ENCODE results near the gene TBX18. TPM values are rescaled to one million over a fixed set of nuclear protein-coding genes. Genes with fewer than 3 reads are reported as not detected.

TBX18 gene
- total RNA-seq, 5 donors from 2014 or later (not counting 1 experiment from before 2014, with no cell fraction given) = not detected

- Histone ChIP-seq H3K27ac (ENCODE audit: low read length) (no peak overlapping the region), H3K9me3 (no peaks in the 10 kb centered on the region), H3K4me1 (ENCODE audit: control insufficient read depth in 1 of 2, extremely low read depth in 1 of 2, insufficient read depth in 2 of 2, low read length in 2 of 2) (no peaks in the 10 kb centered on the region), H3K4me3 (ENCODE audit: control insufficient read depth in 1 of 2, extremely low read depth in 1 of 2, low read length in 1 of 2) (no peak overlapping the region), H3K36me3 (ENCODE audit: control insufficient read depth in 2 of 2, extremely low read depth in 1 of 2, insufficient read depth in 1 of 2, low read length in 1 of 2) (no peaks in the 10 kb centered on the region), H3K27me3 (replicated peaks in 1 of 2; ENCODE audit: control insufficient read depth in 2 of 2, extremely low read depth in 1 of 2, insufficient read depth in 2 of 2, low read length in 1 of 2) (no peaks in the 10 kb centered on the region)
- H3K4me1 Mint-ChIP-seq = no peaks in the 10 kb centered on the region
- ChIA-PET POLR2A (no interaction called here), CTCF (no interaction called here)
- no peaks in the 10 kb centered on the region for H3K36me3 Mint-ChIP-seq
- no peak overlapping the region for H3K4me3 Mint-ChIP-seq
- DNase-seq = no peak
- WGBS (ENCODE audit: insufficient coverage) = 80% methylated on average over 3 of the region's 7 CpGs
- H3K27ac Mint-ChIP-seq = no peak overlapping the region
- ATAC-seq (replicated peaks in 1 of 4) = no peak
- H3K9me3 Mint-ChIP-seq = peaks cover 0 to 3% (median 3%) of the 10 kb centered on the region in 3 donors
- no peaks in the 10 kb centered on the region for H3K27me3 Mint-ChIP-seq
Measured at GRCh38 chr6:84688141-84688873, 76.1 kb downstream of the TBX18 start.

- Histone ChIP-seq H3K4me3 (ENCODE audit: control insufficient read depth in 1 of 2, extremely low read depth in 1 of 2, low read length in 1 of 2) (no peak overlapping the region), H3K27ac (ENCODE audit: low read length) (no peak overlapping the region), H3K27me3 (replicated peaks in 1 of 2; ENCODE audit: control insufficient read depth in 2 of 2, extremely low read depth in 1 of 2, insufficient read depth in 2 of 2, low read length in 1 of 2) (no peaks in the 10 kb centered on the region), H3K36me3 (ENCODE audit: control insufficient read depth in 2 of 2, extremely low read depth in 1 of 2, insufficient read depth in 1 of 2, low read length in 1 of 2) (no peaks in the 10 kb centered on the region), H3K9me3 (no peaks in the 10 kb centered on the region), H3K4me1 (ENCODE audit: control insufficient read depth in 1 of 2, extremely low read depth in 1 of 2, insufficient read depth in 2 of 2, low read length in 2 of 2) (no peaks in the 10 kb centered on the region)
- 100% methylated on average over 2 of the region's 7 CpGs for WGBS (ENCODE audit: insufficient coverage)
- ATAC-seq (replicated peaks in 1 of 4) = no peak
- Mint-ChIP-seq H3K9me3 (peaks cover 0 to 3% (median 3%) of the 10 kb centered on the region in 3 donors), H3K36me3 (no peaks in the 10 kb centered on the region), H3K4me3 (no peak overlapping the region), H3K27ac (no peak overlapping the region), H3K27me3 (no peaks in the 10 kb centered on the region), H3K4me1 (no peaks in the 10 kb centered on the region)
- CTCF ChIA-PET = no interaction called here
- DNase-seq = no peak
- POLR2A ChIA-PET = no interaction called here
Measured at GRCh38 chr6:84687431-84687830, 77.0 kb downstream of the TBX18 start.

GRCh38 chr6:84685983-84686584, 78.3 kb downstream of the TBX18 start:
- Mint-ChIP-seq H3K9me3 (peaks cover 0 to 3% (median 3%) of the 10 kb centered on the region in 3 donors), H3K27ac (no peak overlapping the region), H3K36me3 (no peaks in the 10 kb centered on the region), H3K4me3 (no peak overlapping the region), H3K27me3 (no peaks in the 10 kb centered on the region), H3K4me1 (no peaks in the 10 kb centered on the region)
- H3K27ac ChIP-seq (ENCODE audit: low read length) = no peak overlapping the region
- H3K9me3 ChIP-seq = no peaks in the 10 kb centered on the region
- no peak overlapping the region for H3K4me3 ChIP-seq (ENCODE audit: control insufficient read depth in 1 of 2, extremely low read depth in 1 of 2, low read length in 1 of 2)
- ATAC-seq (replicated peaks in 1 of 4) = no peak
- no peak for DNase-seq
- ChIA-PET POLR2A (no interaction called here), CTCF (no interaction called here)
- no peaks in the 10 kb centered on the region for H3K4me1 ChIP-seq (ENCODE audit: control insufficient read depth in 1 of 2, extremely low read depth in 1 of 2, insufficient read depth in 2 of 2, low read length in 2 of 2)
- H3K27me3 ChIP-seq (replicated peaks in 1 of 2; ENCODE audit: control insufficient read depth in 2 of 2, extremely low read depth in 1 of 2, insufficient read depth in 2 of 2, low read length in 1 of 2) = no peaks in the 10 kb centered on the region
- H3K36me3 ChIP-seq (ENCODE audit: control insufficient read depth in 2 of 2, extremely low read depth in 1 of 2, insufficient read depth in 1 of 2, low read length in 1 of 2) = no peaks in the 10 kb centered on the region
- WGBS (ENCODE audit: insufficient coverage) = no CpG with 5 or more reads among the region's 3 CpGs

GRCh38 chr6:84681693-84682326, 82.6 kb downstream of the TBX18 start:
- no peaks in the 10 kb centered on the region for H3K27me3 ChIP-seq (replicated peaks in 1 of 2; ENCODE audit: control insufficient read depth in 2 of 2, extremely low read depth in 1 of 2, insufficient read depth in 2 of 2, low read length in 1 of 2)
- Mint-ChIP-seq H3K27me3 (no peaks in the 10 kb centered on the region), H3K4me3 (no peak overlapping the region), H3K27ac (no peak overlapping the region), H3K9me3 (peaks cover 2 to 6% (median 5%) of the 10 kb centered on the region in 3 donors), H3K4me1 (no peaks in the 10 kb centered on the region), H3K36me3 (no peaks in the 10 kb centered on the region)
- no peaks in the 10 kb centered on the region for H3K9me3 ChIP-seq
- no peaks in the 10 kb centered on the region for H3K36me3 ChIP-seq (ENCODE audit: control insufficient read depth in 2 of 2, extremely low read depth in 1 of 2, insufficient read depth in 1 of 2, low read length in 1 of 2)
- no peak for ATAC-seq (replicated peaks in 1 of 4)
- no peak for DNase-seq
- POLR2A ChIA-PET = no interaction called here
- 98% methylated on average over 4 of the region's 17 CpGs for WGBS (ENCODE audit: insufficient coverage)
- H3K4me1 ChIP-seq (ENCODE audit: control insufficient read depth in 1 of 2, extremely low read depth in 1 of 2, insufficient read depth in 2 of 2, low read length in 2 of 2) = no peaks in the 10 kb centered on the region
- H3K4me3 ChIP-seq (ENCODE audit: control insufficient read depth in 1 of 2, extremely low read depth in 1 of 2, low read length in 1 of 2) = no peak overlapping the region
- no peak overlapping the region for H3K27ac ChIP-seq (ENCODE audit: low read length)
- CTCF ChIA-PET = interaction anchor here in 1 of 2 donors (0.8 kb wide), 1 partner anchor 94 kb away, joined by 4 read pairs; no protein-coding TSS in a partner anchor

- Mint-ChIP-seq H3K4me3 (no peak overlapping the region), H3K27me3 (no peaks in the 10 kb centered on the region), H3K27ac (no peak overlapping the region), H3K36me3 (no peaks in the 10 kb centered on the region), H3K9me3 (peaks cover 5 to 13% (median 9%) of the 10 kb centered on the region in 3 donors), H3K4me1 (no peaks in the 10 kb centered on the region)
- Histone ChIP-seq H3K27ac (ENCODE audit: low read length) (no peak overlapping the region), H3K27me3 (replicated peaks in 1 of 2; ENCODE audit: control insufficient read depth in 2 of 2, extremely low read depth in 1 of 2, insufficient read depth in 2 of 2, low read length in 1 of 2) (no peaks in the 10 kb centered on the region), H3K4me3 (ENCODE audit: control insufficient read depth in 1 of 2, extremely low read depth in 1 of 2, low read length in 1 of 2) (no peak overlapping the region), H3K36me3 (ENCODE audit: control insufficient read depth in 2 of 2, extremely low read depth in 1 of 2, insufficient read depth in 1 of 2, low read length in 1 of 2) (no peaks in the 10 kb centered on the region), H3K9me3 (no peaks in the 10 kb centered on the region), H3K4me1 (ENCODE audit: control insufficient read depth in 1 of 2, extremely low read depth in 1 of 2, insufficient read depth in 2 of 2, low read length in 2 of 2) (no peaks in the 10 kb centered on the region)
- ATAC-seq (replicated peaks in 1 of 4) (no peak), DNase-seq (no peak)
- ChIA-PET CTCF (no interaction called here), POLR2A (no interaction called here)
Measured at GRCh38 chr6:84675651-84676050, 88.7 kb downstream of the TBX18 start.

- CTCF ChIA-PET = no interaction called here
- no peak overlapping the region for H3K4me3 Mint-ChIP-seq
- Histone ChIP-seq H3K27me3 (replicated peaks in 1 of 2; ENCODE audit: control insufficient read depth in 2 of 2, extremely low read depth in 1 of 2, insufficient read depth in 2 of 2, low read length in 1 of 2) (no peaks in the 10 kb centered on the region), H3K36me3 (ENCODE audit: control insufficient read depth in 2 of 2, extremely low read depth in 1 of 2, insufficient read depth in 1 of 2, low read length in 1 of 2) (no peaks in the 10 kb centered on the region), H3K4me1 (ENCODE audit: control insufficient read depth in 1 of 2, extremely low read depth in 1 of 2, insufficient read depth in 2 of 2, low read length in 2 of 2) (no peaks in the 10 kb centered on the region), H3K27ac (ENCODE audit: low read length) (no peak overlapping the region), H3K4me3 (ENCODE audit: control insufficient read depth in 1 of 2, extremely low read depth in 1 of 2, low read length in 1 of 2) (no peak overlapping the region), H3K9me3 (no peaks in the 10 kb centered on the region)
- DNase-seq (no peak), ATAC-seq (replicated peaks in 1 of 4) (no peak)
- no peaks in the 10 kb centered on the region for H3K27me3 Mint-ChIP-seq
- H3K27ac Mint-ChIP-seq = no peak overlapping the region
- no peaks in the 10 kb centered on the region for H3K36me3 Mint-ChIP-seq
- no peaks in the 10 kb centered on the region for H3K4me1 Mint-ChIP-seq
- POLR2A ChIA-PET = no interaction called here
- peaks cover 3 to 10% (median 9%) of the 10 kb centered on the region in 3 donors for H3K9me3 Mint-ChIP-seq
Measured at GRCh38 chr6:84674395-84674794, 90.0 kb downstream of the TBX18 start.
